Right lobe of liver (tissue), 6 donors: ENCODE measurements around the gene ACSF3. TPM values are rescaled to one million over a fixed set of nuclear protein-coding genes. Genes with fewer than 3 reads are reported as not detected.
A peak's percentile ranks its signal among the peaks of the same experiment; 100 is the strongest.

Experiments used
- ATAC-seq, 4 donors: fragments of 200-7000 bp; cut with Tn5 transposase; one replicate each; pipeline ENCODE4 v1.9.1; 2020; ENCODE audit warnings: mild to moderate bottlenecking in 4 of 4, moderate library complexity in 4 of 4
- DNase-seq, 3 donors: peaks; one replicate each; pipeline ENCODE4 v3.0.0-alpha.2; 2020
- H3K27ac ChIP-seq, 3 donors: fragments of 200-600 bp; one replicate each; pipeline ENCODE4 v1.8.0; 2022
- H3K27me3 ChIP-seq, 2 donors: fragments of 200-600 bp; one replicate each; pipeline ENCODE4 v1.8.0; 2022
- H3K36me3 ChIP-seq, 4 donors: fragments of 200-600 bp; sonication (generic) in 1 of 4; one replicate each; pipeline versions ENCODE4 v1.5.1 to v1.8.0; 2017 to 2022; ENCODE audit warnings: control low read depth in 1 of 4
- H3K4me1 ChIP-seq, 4 donors: fragments of 200-600 bp; sonication (generic) in 1 of 4; one replicate each; pipeline versions ENCODE4 v1.5.1 to v1.8.0; 2017 to 2022; ENCODE audit warnings: control low read depth in 1 of 4
- H3K4me3 ChIP-seq, 3 donors: fragments of 200-600 bp; one replicate each; pipeline ENCODE4 v1.8.0; 2022
- H3K9me3 ChIP-seq, 4 donors: fragments of 200-600 bp; sonication (generic) in 1 of 4; one replicate each; pipeline versions ENCODE4 v1.5.1 to v1.8.0; 2017 to 2022; ENCODE audit warnings: control low read depth in 1 of 4
- POLR2A ChIP-seq: fragments of 450-650 bp; IDR thresholded peaks from one replicate; pipeline ENCODE4 v1.6.1; 2017; ENCODE audit warnings: antibody characterized with exemption, mild to moderate bottlenecking
- WGBS: methylation state at CpG from one replicate; pipeline ENCODE4 v1.1.6; 2018; ENCODE audit warnings: low coverage, low lambda C conversion rate; ENCODE audit not compliant: insufficient coverage; ENCODE audit errors: missing lambda C conversion rate; 5-methylcytosine and 5-hydroxymethylcytosine counted together
- intact Hi-C, 2 donors: fragments of 100-400 bp; cut with DNase I; formaldehyde crosslinking; loops; one replicate each; pipeline versions ENCODE4 v1.11.2 to v1.14.1; 2022
- total RNA-seq, 6 experiments: library from RNA; depleted of rRNA in 2 of 6; stranded (reverse); fragments of >200 nt in 2 of 6; fragmentation: NEBNext Ultra II Directional in 3 of 6; extraction: Animal tissue kit (Norgen Biotek cat#: 25700) in 3 of 6; gene quantifications; one replicate each; pipeline versions ENCODE4 v1.1.0 to v1.2.4, GENCODE V29; 2016 to 2023
- TF ChIP-seq, protein P1 (sequence below), 4 donors: fragments of 200-600 bp in 3 of 4; fragments of 450-650 bp in 1 of 4; IDR thresholded peaks; one replicate each; pipeline versions ENCODE4 v1.5.1 to v1.8.0; 2016 to 2022; ENCODE audit warnings: antibody characterized with exemption in 4 of 4, mild to moderate bottlenecking in 2 of 4
- donor health status: DM: no; HTN: yes; CAD: no.
- donor health status: DM: no; HTN: no; CAD: no.
- donor health status: DM: no; HTN: no; CAD: no.
- donor health status: DM: no; HTN: yes; CAD: no.
- donor health status: DM: no; HTN: yes; CAD: no.

ACSF3 gene
- total RNA-seq, 6 experiments from 2014 or later = 20.2 to 33.6 (median 29.4) TPM

DNA sequence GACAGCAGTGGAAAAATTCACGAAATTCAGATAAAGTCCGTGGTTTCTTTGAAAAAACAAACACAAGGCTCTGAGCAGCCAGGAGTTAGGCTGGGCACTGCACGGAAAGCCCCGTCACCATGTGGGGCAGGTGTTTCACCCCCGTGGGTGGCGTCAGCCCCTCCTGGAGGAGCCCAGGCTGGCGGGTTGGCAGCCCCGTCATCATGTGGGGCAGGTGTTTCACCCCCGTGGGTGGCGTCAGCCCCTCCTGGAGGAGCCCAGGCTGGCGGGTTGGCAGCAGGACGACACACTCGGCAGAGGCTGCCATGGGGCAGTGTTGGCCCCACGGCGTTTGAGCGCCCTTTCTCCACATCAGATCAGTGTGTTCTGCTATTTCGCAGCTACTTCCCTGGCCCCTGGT, 38.1 kb downstream of the ACSF3 start:
- 91% methylated on average over 8 of the region's 17 CpGs for WGBS
- peak in 1 of 4 donors; percentile 16 for ATAC-seq
- no peak overlapping the region for H3K27ac ChIP-seq
- TF ChIP-seq POLR2A = no peak
- TF ChIP-seq, protein P1, sequence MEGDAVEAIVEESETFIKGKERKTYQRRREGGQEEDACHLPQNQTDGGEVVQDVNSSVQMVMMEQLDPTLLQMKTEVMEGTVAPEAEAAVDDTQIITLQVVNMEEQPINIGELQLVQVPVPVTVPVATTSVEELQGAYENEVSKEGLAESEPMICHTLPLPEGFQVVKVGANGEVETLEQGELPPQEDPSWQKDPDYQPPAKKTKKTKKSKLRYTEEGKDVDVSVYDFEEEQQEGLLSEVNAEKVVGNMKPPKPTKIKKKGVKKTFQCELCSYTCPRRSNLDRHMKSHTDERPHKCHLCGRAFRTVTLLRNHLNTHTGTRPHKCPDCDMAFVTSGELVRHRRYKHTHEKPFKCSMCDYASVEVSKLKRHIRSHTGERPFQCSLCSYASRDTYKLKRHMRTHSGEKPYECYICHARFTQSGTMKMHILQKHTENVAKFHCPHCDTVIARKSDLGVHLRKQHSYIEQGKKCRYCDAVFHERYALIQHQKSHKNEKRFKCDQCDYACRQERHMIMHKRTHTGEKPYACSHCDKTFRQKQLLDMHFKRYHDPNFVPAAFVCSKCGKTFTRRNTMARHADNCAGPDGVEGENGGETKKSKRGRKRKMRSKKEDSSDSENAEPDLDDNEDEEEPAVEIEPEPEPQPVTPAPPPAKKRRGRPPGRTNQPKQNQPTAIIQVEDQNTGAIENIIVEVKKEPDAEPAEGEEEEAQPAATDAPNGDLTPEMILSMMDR (IDR thresholded peaks at IDR 0.05) = no peak
- DNase-seq = peak in 2 of 3 donors; percentile 28 to 35
- no peaks in the 10 kb centered on the region for H3K9me3 ChIP-seq
- H3K4me1 ChIP-seq = no peaks in the 10 kb centered on the region
- H3K36me3 ChIP-seq = peaks cover 0 to 11% (median 6%) of the 10 kb centered on the region in 4 donors
- H3K27me3 ChIP-seq = no peaks in the 10 kb centered on the region
- intact Hi-C loops = no loop called here
- no peak overlapping the region for H3K4me3 ChIP-seq

DNA sequence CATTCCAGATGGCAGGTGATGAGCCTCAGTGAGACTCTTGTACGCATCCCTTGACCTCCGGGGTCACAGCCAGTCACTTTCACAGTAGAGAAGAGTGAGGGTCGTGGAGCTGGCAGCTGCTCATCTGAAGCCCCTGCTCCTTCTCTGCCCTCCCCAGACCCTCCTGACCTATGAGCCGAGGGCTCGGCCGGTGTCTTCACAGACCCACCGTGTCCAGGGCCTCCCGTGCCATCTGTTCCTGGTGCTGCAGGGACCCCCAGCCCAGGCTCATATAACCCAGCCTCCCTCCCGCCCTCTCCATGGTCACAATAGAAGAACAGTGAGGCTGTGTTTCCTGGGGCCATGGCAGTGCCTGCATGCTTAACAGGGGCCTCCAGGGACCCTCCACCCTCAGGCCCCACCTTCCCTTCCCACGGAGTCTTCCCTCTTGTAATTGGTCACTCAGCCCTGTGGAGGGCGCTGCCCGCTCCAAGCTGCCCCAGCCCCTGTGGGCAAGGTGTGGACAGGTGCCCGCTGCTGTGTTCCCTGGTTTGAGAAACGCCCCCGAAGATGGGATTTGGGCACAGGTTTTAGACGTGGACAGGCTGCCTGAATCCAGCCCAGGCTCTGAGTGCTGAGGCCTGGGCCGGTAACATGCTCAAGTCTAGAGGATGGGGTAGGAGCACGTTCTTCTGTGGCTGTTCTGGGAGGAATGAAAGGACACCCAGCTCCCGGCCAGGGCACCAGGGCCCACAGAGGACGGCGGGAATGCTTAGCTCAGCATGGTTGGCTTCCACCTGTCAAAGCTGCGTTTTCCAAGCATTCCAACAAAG, 38.7 kb downstream of the ACSF3 start:
- peak in 1 of 4 donors; percentile 24 for ATAC-seq
- Histone ChIP-seq H3K9me3 (no peaks in the 10 kb centered on the region), H3K36me3 (peaks cover 0 to 11% (median 6%) of the 10 kb centered on the region in 4 donors), H3K27ac (no peak overlapping the region), H3K4me1 (no peaks in the 10 kb centered on the region), H3K27me3 (no peaks in the 10 kb centered on the region), H3K4me3 (no peak overlapping the region)
- no peak for TF ChIP-seq POLR2A
- TF ChIP-seq, protein P1 (IDR thresholded peaks at IDR 0.05) = no peak
- intact Hi-C loops = no loop called here
- WGBS = 100% methylated on average over 5 of the region's 22 CpGs
- peak in 2 of 3 donors; percentile 39 to 41 for DNase-seq

DNA sequence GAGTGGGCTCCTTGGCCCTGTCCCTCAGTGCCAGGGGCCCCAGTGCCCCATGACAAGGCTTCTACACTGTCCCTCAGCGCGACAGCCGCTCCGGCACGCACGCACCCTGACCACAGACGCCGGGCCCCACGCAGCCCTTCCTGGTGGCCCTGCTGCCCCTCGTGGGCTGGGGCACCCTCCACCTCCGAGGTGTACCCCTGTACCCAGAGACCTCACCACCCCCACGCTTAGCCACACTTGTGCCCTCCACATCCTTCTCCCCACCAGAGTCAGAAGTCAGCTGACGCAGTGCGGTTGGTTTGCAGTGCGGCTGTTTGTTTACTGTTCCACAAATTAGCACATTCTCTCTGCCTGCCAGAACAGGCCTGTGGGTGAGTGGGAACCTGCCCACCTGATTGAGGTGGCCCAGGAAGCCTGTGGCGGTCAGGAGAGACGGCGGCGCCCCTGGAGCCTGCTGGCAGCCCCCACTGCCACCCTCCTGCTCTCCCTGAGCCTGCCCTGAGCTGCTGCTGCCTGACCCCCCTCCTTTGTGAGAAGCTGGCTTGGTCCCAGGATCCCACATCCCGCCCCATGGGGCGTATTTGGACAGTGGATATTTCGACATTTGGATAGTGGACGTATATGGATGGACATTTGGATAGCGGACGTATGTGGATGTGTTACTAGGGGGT, 39.9 kb downstream of the ACSF3 start:
- Histone ChIP-seq H3K27ac (no peak overlapping the region), H3K9me3 (no peaks in the 10 kb centered on the region), H3K4me3 (no peak overlapping the region), H3K27me3 (no peaks in the 10 kb centered on the region), H3K36me3 (peaks cover 0 to 11% (median 6%) of the 10 kb centered on the region in 4 donors), H3K4me1 (no peaks in the 10 kb centered on the region)
- intact Hi-C loops = no loop called here
- TF ChIP-seq, protein P1 (IDR thresholded peaks at IDR 0.05) = no peak
- no peak for TF ChIP-seq POLR2A
- DNase-seq = peak in 2 of 3 donors; percentile 35 to 38
- ATAC-seq = peak in 1 of 4 donors; percentile 35
- 100% methylated on average over 5 of the region's 25 CpGs for WGBS

DNA sequence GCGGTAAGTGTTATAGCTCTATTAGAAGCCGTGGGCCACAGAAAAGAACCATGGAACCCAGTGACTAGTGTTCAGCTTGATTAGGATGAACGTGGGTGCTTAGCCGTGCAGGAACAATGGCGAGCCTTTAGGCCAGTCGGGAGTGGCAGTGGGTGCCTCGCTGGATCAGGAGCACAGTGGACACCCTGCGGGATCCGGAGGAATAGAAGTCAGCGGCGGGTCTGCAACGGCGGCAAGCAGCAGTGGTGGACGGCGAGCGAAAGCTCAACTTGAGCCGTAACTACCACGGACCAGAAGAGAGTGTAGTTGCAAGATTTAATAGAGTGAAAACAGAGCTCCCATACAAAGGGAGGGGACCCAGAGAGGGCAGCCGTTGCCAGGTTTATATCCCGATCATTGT, 40.6 kb downstream of the ACSF3 start:
- peak in 2 of 3 donors; percentile 21 to 31 for DNase-seq
- Histone ChIP-seq H3K36me3 (peaks cover 0 to 11% (median 6%) of the 10 kb centered on the region in 4 donors), H3K4me3 (no peak overlapping the region), H3K27me3 (no peaks in the 10 kb centered on the region), H3K9me3 (no peaks in the 10 kb centered on the region), H3K4me1 (no peaks in the 10 kb centered on the region), H3K27ac (no peak overlapping the region)
- no peak for ATAC-seq
- TF ChIP-seq, protein P1 (IDR thresholded peaks at IDR 0.05) = no peak
- TF ChIP-seq POLR2A = no peak
- 96% methylated on average over 17 of the region's 20 CpGs for WGBS
- intact Hi-C loops = no loop called here
